Measurements from ENCODE around the gene CEACAM16.

GRCh38 chr19:44694184-44694579, 4.8 kb upstream of the CEACAM16 start:
- TF ChIP-seq POLR2A (conservative IDR thresholded peaks at IDR 0.05) (no peak), NR3C1 (CRISPR knock-in tag; IDR thresholded peaks at IDR 0.05) (no peak), RBFOX2 (IDR thresholded peaks at IDR 0.05; ENCODE audit: low read depth, low read length) (no peak), ZNF133 (CRISPR knock-in tag; IDR thresholded peaks at IDR 0.05) (no peak), ZFPM2 (CRISPR knock-in tag; IDR thresholded peaks at IDR 0.05) (no peak)
- TF ChIP-seq, protein P1, sequence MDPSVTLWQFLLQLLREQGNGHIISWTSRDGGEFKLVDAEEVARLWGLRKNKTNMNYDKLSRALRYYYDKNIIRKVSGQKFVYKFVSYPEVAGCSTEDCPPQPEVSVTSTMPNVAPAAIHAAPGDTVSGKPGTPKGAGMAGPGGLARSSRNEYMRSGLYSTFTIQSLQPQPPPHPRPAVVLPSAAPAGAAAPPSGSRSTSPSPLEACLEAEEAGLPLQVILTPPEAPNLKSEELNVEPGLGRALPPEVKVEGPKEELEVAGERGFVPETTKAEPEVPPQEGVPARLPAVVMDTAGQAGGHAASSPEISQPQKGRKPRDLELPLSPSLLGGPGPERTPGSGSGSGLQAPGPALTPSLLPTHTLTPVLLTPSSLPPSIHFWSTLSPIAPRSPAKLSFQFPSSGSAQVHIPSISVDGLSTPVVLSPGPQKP (CRISPR knock-in tag; IDR thresholded peaks at IDR 0.05), result no peak
